ENCODE results near the gene RPS15.

Gene RPS15

GRCh38 chr19:1452802-1453524, 14.8 kb downstream of the RPS15 start:
- DNase-seq (ENCODE audit: low read depth, low spot score): no peak

GRCh38 chr19:1453525-1454364, 15.5 kb downstream of the RPS15 start:
- no peak for DNase-seq (ENCODE audit: low read depth, low spot score)

GRCh38 chr19:1455002-1455335, 16.8 kb downstream of the RPS15 start:
- no peak for DNase-seq (ENCODE audit: low read depth, low spot score)

GRCh38 chr19:1455336-1456120, 17.3 kb downstream of the RPS15 start:
- DNase-seq (ENCODE audit: low read depth, low spot score): peak; percentile 94

DNA sequence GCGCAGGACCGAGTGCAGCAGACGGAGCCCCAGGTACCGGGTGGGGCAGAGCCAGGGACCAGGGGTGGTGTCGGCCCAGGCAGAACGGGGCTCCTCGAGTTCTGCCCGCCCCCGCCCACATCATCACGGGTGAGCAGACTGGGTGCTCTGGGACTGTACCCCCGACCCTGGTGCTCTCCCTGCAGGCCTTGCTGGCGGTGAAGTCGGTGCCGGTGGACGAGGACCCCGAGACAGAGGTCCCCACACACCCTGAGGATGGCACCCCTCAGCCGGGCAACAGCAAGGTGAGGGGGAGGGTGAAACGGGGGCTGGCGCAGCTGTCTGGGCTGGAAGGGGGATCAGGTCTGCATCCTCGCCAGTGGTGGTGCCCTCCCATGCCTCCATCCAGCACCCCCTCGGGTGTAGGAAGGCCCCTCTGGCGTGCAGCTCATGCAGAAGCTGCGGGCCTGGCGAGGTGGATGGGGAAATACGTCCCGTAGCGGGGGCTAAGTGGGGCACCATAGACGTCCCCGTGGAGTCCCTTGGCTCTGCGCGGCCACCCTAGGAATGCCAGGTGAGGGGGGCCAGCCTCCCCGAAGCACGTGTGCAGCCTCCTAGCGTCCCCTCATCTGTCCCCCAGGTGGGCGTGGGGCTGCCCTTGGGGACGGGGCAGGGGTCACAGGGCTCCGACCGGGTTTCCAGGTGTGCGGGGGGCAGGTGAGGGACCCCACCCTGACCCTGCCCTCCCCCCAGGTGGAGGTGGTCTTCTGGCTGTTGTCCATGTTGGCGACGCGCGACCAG, 18.1 kb downstream of the RPS15 start:
- no peak for DNase-seq (ENCODE audit: low read depth, low spot score)

- peak; percentile 76 for DNase-seq (ENCODE audit: low read depth, low spot score)
These were observed 19.0 kb downstream of the RPS15 start for GRCh38 chr19:1457031-1457739.

- no peak for DNase-seq (ENCODE audit: low read depth, low spot score)
These were observed 19.7 kb downstream of the RPS15 start for GRCh38 chr19:1457892-1458291.

- DNase-seq (ENCODE audit: low read depth, low spot score): no peak
These were observed 21.3 kb downstream of the RPS15 start for GRCh38 chr19:1459479-1459878.

DNA sequence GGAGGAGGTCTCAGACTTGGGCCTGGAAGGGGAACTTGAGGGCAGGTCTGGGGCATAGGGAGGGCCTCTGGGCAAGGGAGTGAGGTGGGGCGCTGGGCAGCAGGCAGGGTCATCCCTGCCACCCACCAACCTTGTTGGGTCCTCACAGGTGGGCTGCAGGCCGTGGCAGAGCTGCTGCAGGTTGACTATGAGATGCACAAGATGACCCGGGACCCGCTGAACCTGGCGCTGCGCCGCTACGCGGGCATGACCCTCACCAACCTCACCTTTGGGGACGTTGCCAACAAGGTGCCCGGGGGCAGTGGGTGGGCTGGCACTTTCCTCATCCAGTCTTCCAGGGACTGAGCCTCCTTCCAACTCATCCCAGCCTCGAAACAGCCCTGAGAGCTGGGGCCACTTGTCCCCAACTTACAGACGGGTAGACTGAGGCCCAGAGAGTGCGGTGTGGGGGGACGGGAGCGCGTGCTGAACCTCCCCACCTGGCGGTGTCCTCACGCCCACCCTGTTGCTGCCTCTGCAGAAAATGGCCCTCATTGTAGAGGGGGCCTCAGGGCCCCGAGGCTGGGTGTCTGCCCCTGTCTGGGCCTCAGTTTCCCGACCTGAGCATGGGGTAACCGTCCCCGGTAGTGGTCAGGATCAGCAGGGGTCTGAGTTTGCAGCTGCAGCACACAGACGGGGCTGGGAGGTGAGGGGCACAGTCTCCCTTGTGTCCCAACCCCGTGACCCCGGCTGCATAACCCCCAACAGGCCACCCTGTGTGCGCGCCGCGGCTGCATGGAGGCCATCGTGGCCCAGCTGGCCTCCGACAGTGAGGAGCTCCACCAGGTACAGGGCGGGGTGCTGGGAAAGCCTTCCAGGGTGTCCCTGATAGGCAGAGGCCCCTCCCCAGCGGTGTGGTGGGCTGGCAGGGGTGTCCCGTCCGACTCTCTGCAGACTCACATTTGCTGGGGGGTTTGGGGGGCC, 22.1 kb downstream of the RPS15 start:
- DNase-seq (ENCODE audit: low read depth, low spot score): no peak

DNA sequence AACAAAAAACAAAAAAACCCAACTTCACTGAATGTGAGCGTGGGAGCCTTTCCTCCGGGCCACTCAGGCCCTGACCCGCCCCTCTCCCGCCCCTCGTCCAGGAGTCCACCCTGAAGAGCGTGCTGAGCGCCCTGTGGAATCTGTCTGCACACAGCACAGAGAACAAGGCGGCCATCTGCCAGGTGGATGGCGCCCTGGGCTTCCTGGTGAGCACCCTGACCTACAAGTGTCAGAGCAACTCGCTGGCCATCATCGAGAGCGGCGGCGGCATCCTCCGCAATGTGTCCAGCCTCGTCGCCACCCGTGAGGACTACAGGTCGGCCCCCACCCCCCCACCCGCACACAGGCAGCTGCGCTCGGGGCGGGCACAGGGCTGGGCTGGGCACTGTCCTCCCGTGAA, 23.7 kb downstream of the RPS15 start:
- DNase-seq (ENCODE audit: low read depth, low spot score): no peak

- peak; percentile 70 for DNase-seq (ENCODE audit: low read depth, low spot score)
These were observed 27.2 kb downstream of the RPS15 start for GRCh38 chr19:1465191-1466016.

DNA sequence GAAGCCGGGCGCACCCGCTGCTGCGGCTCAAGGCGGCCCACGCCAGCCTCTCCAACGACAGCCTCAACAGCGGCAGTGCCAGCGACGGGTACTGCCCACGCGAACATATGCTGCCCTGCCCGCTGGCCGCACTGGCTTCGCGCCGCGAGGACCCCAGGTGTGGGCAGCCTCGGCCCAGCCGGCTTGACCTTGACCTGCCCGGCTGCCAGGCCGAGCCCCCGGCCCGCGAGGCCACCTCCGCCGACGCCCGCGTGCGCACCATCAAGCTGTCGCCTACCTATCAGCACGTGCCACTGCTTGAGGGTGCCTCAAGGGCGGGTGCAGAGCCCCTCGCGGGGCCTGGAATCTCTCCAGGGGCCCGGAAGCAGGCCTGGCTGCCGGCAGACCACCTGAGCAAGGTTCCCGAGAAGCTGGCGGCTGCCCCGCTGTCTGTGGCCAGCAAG, 27.8 kb downstream of the RPS15 start:
- DNase-seq (ENCODE audit: low read depth, low spot score): no peak

DNA sequence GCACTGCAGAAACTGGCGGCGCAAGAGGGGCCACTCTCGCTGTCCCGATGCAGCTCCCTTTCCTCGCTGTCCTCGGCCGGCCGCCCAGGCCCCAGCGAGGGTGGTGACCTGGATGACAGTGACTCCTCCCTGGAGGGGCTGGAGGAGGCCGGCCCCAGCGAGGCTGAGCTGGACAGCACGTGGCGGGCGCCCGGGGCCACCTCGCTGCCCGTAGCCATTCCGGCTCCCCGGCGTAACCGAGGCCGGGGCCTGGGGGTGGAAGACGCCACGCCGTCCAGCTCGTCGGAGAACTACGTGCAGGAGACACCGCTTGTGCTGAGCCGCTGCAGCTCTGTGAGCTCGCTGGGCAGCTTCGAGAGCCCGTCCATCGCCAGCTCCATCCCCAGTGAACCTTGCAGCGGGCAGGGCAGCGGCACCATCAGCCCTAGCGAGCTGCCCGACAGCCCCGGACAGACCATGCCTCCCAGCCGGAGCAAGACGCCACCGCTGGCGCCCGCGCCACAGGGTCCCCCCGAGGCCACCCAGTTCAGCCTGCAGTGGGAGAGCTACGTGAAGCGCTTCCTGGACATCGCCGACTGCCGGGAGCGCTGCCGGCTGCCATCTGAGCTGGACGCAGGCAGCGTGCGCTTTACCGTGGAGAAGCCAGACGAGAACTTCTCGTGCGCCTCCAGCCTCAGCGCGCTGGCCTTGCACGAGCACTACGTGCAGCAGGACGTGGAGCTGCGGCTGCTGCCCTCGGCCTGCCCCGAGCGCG, 28.4 kb downstream of the RPS15 start:
- DNase-seq (ENCODE audit: low read depth, low spot score): no peak

DNA sequence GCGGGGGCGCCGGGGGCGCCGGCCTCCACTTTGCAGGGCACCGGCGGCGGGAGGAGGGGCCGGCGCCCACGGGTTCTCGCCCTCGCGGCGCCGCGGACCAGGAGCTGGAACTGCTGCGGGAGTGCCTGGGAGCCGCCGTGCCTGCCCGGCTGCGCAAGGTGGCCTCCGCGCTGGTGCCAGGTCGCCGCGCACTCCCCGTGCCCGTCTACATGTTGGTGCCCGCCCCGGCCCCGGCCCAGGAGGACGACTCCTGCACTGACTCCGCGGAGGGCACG, 29.0 kb downstream of the RPS15 start:
- DNase-seq (ENCODE audit: low read depth, low spot score): no peak

DNA sequence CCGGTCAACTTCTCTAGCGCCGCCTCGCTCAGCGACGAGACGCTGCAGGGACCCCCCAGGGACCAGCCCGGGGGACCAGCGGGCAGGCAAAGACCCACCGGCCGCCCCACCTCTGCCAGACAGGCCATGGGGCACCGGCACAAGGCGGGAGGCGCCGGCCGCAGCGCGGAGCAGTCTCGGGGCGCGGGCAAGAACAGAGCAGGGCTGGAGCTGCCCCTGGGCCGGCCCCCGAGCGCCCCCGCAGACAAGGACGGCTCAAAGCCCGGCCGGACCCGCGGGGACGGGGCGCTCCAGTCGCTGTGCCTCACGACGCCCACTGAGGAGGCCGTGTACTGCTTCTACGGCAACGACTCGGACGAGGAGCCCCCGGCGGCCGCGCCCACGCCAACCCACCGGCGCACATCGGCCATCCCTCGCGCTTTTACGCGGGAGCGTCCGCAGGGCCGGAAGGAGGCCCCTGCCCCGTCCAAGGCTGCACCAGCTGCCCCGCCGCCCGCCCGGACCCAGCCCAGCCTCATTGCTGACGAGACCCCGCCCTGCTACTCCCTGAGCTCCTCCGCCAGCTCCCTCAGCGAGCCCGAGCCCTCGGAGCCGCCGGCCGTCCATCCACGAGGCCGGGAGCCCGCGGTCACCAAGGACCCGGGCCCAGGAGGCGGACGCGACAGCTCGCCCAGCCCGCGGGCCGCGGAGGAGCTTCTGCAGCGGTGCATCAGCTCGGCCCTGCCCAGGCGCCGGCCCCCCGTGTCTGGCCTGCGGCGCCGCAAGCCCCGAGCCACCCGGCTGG, 29.5 kb downstream of the RPS15 start:
- DNase-seq (ENCODE audit: low read depth, low spot score): no peak

- no peak for DNase-seq (ENCODE audit: low read depth, low spot score)
These were observed 30.2 kb downstream of the RPS15 start for GRCh38 chr19:1468274-1468820.

GRCh38 chr19:1468821-1469254, 30.6 kb downstream of the RPS15 start:
- no peak for DNase-seq (ENCODE audit: low read depth, low spot score)
